Measurements from ENCODE around the gene ITGAX.

Gene ITGAX

DNA sequence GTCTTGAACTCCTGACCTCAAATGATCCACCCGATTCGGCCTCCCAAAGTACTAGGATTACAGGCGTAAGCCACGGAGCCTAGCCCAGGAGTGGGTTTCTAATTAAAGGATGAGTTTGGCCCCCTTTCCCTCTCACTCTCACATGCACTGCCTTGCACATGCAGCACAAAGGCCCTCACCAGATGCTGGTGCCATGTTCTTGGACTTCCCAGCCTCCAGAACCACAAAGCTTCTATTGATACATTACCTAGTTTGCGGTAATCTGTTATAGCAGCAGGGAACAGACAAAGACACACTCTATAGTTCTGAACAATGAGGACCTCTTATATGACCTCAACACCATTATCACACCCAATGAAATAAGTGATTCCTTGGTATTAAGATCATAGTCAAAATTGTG, 20.3 kb downstream of the ITGAX start:
- H3K4me3 ChIP-seq (ENCODE audit: low read length) = no peak overlapping the region
- TF ChIP-seq ZNF274 (IDR thresholded peaks at IDR 0.05; ENCODE audit: low read depth, low read length) = no peak

DNA sequence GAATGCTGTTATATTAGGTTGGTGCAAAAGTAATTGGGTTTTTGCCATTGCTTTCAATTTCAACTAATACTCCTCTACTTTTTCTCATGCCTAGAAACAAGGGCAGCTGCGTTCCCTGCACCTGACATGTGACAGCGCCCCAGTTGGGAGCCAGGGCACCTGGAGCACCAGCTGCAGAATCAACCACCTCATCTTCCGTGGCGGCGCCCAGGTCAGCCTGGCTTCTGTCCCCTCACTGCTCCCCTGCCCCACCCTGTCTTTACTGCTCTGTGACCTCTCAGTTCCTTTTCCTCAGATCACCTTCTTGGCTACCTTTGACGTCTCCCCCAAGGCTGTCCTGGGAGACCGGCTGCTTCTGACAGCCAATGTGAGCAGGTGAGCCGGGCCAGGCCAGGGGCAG, 21.7 kb downstream of the ITGAX start:
- H3K4me3 ChIP-seq (ENCODE audit: low read length) = no peak overlapping the region
- no peak for TF ChIP-seq ZNF274 (IDR thresholded peaks at IDR 0.05; ENCODE audit: low read depth, low read length)

GRCh38 chr16:31377210-31377903, 22.4 kb downstream of the ITGAX start:
- no peak for TF ChIP-seq ZNF274 (IDR thresholded peaks at IDR 0.05; ENCODE audit: low read depth, low read length)

DNA sequence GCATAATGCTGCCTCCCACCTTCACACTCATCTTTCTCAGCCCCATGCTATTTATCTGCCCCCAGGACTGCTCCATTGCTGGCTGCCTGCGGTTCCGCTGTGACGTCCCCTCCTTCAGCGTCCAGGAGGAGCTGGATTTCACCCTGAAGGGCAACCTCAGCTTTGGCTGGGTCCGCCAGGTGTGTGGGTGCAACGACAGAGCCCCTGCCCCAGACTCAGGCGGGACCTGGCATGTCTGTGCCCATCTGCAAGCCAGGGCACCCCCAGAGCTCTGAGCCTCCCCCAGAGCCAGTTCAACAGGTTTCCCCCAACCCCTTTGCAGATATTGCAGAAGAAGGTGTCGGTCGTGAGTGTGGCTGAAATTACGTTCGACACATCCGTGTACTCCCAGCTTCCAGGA, 25.2 kb downstream of the ITGAX start:
- no peak for TF ChIP-seq ZNF274 (IDR thresholded peaks at IDR 0.05; ENCODE audit: low read depth, low read length)
- H3K4me3 ChIP-seq (ENCODE audit: low read length) = no peak overlapping the region

More at GRCh38 chr16:31377210-31377903, 22.4 kb downstream of the ITGAX start:
- H3K4me3 ChIP-seq (ENCODE audit: low read length) = no peak overlapping the region

DNA sequence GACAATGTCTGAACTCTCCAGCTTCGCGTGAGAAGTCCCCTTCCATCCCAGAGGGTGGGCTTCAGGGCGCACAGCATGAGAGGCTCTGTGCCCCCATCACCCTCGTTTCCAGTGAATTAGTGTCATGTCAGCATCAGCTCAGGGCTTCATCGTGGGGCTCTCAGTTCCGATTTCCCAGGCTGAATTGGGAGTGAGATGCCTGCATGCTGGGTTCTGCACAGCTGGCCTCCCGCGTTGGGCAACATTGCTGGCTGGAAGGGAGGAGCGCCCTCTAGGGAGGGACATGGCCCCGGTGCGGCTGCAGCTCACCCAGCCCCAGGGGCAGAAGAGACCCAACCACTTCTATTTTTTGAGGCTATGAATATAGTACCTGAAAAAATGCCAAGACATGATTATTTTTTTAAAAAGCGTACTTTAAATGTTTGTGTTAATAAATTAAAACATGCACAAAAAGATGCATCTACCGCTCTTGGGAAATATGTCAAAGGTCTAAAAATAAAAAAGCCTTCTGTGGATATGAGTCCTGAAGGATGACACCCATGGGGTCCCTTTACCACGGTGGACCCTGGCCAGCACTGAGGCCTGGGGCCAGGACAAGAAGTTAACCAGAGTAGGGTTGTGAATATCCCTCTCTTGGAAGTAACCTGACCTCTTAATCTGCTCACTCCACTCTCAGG, 27.6 kb downstream of the ITGAX start:
- TF ChIP-seq ZNF274 (IDR thresholded peaks at IDR 0.05; ENCODE audit: low read depth, low read length) = no peak
- no peak overlapping the region for H3K4me3 ChIP-seq (ENCODE audit: low read length)

GRCh38 chr16:31385680-31386079, 30.7 kb downstream of the ITGAX start:
- no peak overlapping the region for H3K4me3 ChIP-seq (ENCODE audit: low read length)
- TF ChIP-seq ZNF274 (IDR thresholded peaks at IDR 0.05; ENCODE audit: low read depth, low read length) = no peak

DNA sequence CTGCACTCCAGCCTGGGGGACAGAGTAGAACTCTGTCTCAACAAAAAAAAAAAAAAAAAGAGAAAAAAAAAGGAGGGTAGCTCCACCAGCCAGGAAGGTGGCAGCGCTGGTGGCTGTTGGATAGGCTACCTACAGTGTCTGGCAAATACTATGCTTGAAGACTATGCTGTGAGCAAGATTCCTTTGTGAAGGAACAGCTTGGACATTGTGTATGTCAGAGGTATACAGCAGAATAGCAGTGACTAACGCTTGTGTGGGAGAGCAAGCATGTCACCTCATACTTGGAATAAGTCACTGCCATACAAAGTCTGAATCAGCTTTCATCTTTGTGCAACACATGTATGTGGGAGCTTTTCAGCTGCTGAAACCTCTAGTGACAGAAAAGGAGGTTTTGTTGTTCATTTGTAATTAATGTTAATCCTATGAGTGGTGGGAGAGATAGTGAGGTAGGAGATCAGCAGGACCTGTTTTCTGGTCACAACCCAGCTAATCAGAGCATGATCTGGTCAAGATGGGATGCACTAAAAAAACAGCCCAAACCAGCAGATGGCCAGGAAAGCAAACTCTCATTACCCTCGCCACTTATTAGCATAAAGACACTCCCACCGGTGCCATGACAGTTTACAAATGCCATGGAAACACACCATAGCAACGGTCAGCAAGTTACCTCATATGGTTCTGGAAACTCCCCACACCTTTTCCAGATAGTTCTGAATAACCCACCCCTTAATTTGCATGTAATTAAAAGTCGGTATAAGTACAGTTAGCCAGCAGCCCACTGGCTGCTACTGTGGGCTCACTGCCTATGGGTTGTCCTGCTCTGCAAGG, 31.4 kb downstream of the ITGAX start:
- no peak for TF ChIP-seq ZNF274 (IDR thresholded peaks at IDR 0.05; ENCODE audit: low read depth, low read length)
- H3K4me3 ChIP-seq (ENCODE audit: low read length) = no peak overlapping the region

- TF ChIP-seq ZNF274 (IDR thresholded peaks at IDR 0.05; ENCODE audit: low read depth, low read length) = no peak
- no peak overlapping the region for H3K4me3 ChIP-seq (ENCODE audit: low read length)
These were observed 33.6 kb downstream of the ITGAX start for GRCh38 chr16:31388535-31388934.

GRCh38 chr16:31390504-31391041, 35.6 kb downstream of the ITGAX start:
- H3K4me3 ChIP-seq (ENCODE audit: low read length) = no peak overlapping the region
- TF ChIP-seq ZNF274 (IDR thresholded peaks at IDR 0.05; ENCODE audit: low read depth, low read length) = no peak

DNA sequence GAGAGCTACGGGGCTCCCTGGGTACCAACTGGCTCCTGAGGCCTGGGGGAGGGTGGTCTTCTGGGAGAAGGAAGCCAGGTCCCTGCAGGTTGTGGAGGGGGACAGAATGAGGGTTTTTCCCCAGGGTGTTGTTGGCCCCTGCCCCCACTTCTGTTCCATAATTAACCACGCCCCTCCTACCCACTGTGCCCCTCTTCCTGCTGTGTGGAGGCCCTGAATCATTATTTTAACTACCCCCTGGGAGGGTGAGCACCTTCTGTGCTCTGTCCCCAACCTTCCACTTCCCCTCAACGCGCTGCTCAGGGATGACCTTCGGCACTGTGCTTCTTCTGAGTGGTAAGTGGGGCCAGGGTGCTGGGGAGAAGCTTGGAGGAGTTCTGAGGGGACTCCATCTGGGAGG, 38.1 kb downstream of the ITGAX start, which contains the start of gene ITGAD:
Gene ITGAD (plus strand): TSS at position 280 of the 400 bp plus-strand sequence. CDS start 26 bp downstream, at position 306.
- TF ChIP-seq ZNF274 (IDR thresholded peaks at IDR 0.05; ENCODE audit: low read depth, low read length) = no peak
- H3K4me3 ChIP-seq (ENCODE audit: low read length) = no peak within 1 kb of the TSS

GRCh38 chr16:31395647-31396046, 40.7 kb downstream of the ITGAX start:
- H3K4me3 ChIP-seq (ENCODE audit: low read length) = no peak overlapping the region
- no peak for TF ChIP-seq ZNF274 (IDR thresholded peaks at IDR 0.05; ENCODE audit: low read depth, low read length)

GRCh38 chr16:31397096-31397660, 42.2 kb downstream of the ITGAX start:
- no peak for TF ChIP-seq ZNF274 (IDR thresholded peaks at IDR 0.05; ENCODE audit: low read depth, low read length)
- H3K4me3 ChIP-seq (ENCODE audit: low read length) = no peak overlapping the region

GRCh38 chr16:31397701-31398100, 42.7 kb downstream of the ITGAX start:
- no peak for TF ChIP-seq ZNF274 (IDR thresholded peaks at IDR 0.05; ENCODE audit: low read depth, low read length)
- no peak overlapping the region for H3K4me3 ChIP-seq (ENCODE audit: low read length)

GRCh38 chr16:31400191-31400590, 45.2 kb downstream of the ITGAX start:
- no peak overlapping the region for H3K4me3 ChIP-seq (ENCODE audit: low read length)
- no peak for TF ChIP-seq ZNF274 (IDR thresholded peaks at IDR 0.05; ENCODE audit: low read depth, low read length)

All from GM08714 (cell line).